Left lung (tissue), 10 donors: ENCODE results near the gene NID1. TPM values are rescaled to one million over a fixed set of nuclear protein-coding genes. Genes with fewer than 3 reads are reported as not detected.

Experiments used
- ATAC-seq: fragments of 200-7000 bp; cut with Tn5 transposase; one replicate; pipeline ENCODE4 v1.9.1; 2020; ENCODE audit warnings: moderate library complexity
- DNase-seq, 4 donors: peaks; one replicate each; pipeline ENCODE4 v3.0.0-alpha.2; 2013 to 2020
- H3K27ac ChIP-seq, 2 donors: fragments of 200-600 bp; sonication (generic) in 1 of 2; one replicate each; pipeline versions ENCODE4 v1.5.0 to v1.8.0; 2020 to 2021
- H3K27me3 ChIP-seq, 2 donors: fragments of 200-600 bp; sonication (generic) in 1 of 2; one replicate each; pipeline versions ENCODE4 v1.5.0 to v1.8.0; 2020 to 2021
- H3K36me3 ChIP-seq, 2 donors: fragments of 200-600 bp; sonication (generic) in 1 of 2; one replicate each; pipeline versions ENCODE4 v1.5.0 to v1.8.0; 2020 to 2021
- H3K4me1 ChIP-seq, 2 donors: fragments of 200-600 bp; one replicate each; pipeline ENCODE4 v1.8.0; 2021
- H3K4me3 ChIP-seq, 2 donors: fragments of 200-600 bp; sonication (generic) in 1 of 2; one replicate each; pipeline versions ENCODE4 v1.5.0 to v1.8.0; 2020 to 2021; ENCODE audit warnings: mild to moderate bottlenecking in 1 of 2
- H3K9me3 ChIP-seq, 2 donors: fragments of 200-600 bp; sonication (generic) in 1 of 2; one replicate each; pipeline versions ENCODE4 v1.5.0 to v1.8.0; 2020 to 2021
- CTCF ChIP-seq, 2 donors: fragments of 200-600 bp; sonication (generic) in 1 of 2; IDR thresholded peaks; one replicate each; pipeline versions ENCODE4 v1.5.0 to v1.8.0; 2021; ENCODE audit warnings: antibody characterized with exemption in 2 of 2
- intact Hi-C, 2 donors: fragments of 100-400 bp; cut with DNase I; formaldehyde crosslinking; loops; one replicate each; pipeline versions ENCODE4 v1.11.2 to v1.14.2; 2022
- polyA plus RNA-seq, 6 donors: library from polyadenylated mRNA; unstranded; fragments of 120-200 nt; gene quantifications; one replicate each; pipeline ENCODE4 v1.2.1, GENCODE V29; 2013; ENCODE audit not compliant: insufficient read length in 6 of 6
- total RNA-seq, 2 donors: library from RNA; stranded (reverse); fragmentation: NEBNext Ultra II Directional; extraction: Animal tissue kit (Norgen Biotek cat#: 25700); gene quantifications; one replicate each; pipeline ENCODE4 v1.2.1, GENCODE V29; 2021
- donor health status: DM: no; HTN: yes; CAD: no.
- donor health status: DM: no; HTN: no; CAD: no.

Gene NID1
- total and polyA plus RNA-seq, 8 donors, result 55.4 to 233 (median 218) TPM

GRCh38 chr1:236103646-236104218 lies 38.8 kb upstream of the NID1 start:
- H3K27ac ChIP-seq, result no peak overlapping the region
- no peaks in the 10 kb centered on the region for H3K9me3 ChIP-seq
- H3K36me3 ChIP-seq, result no peaks in the 10 kb centered on the region
- no peak overlapping the region for H3K4me3 ChIP-seq
- peaks cover 0 to 25% of the 10 kb centered on the region in 2 donors for H3K27me3 ChIP-seq
- intact Hi-C loops, result no loop called here
- ATAC-seq, result peak; percentile 78
- DNase-seq, result peak in 2 of 4 donors; percentile 66 to 72
- peak; percentile 83 to 87 for TF ChIP-seq CTCF (IDR thresholded peaks at IDR 0.05)
- H3K4me1 ChIP-seq, result no peaks in the 10 kb centered on the region

GRCh38 chr1:236103059-236103458 lies 38.2 kb upstream of the NID1 start:
- peaks cover 0 to 25% of the 10 kb centered on the region in 2 donors for H3K27me3 ChIP-seq
- no peaks in the 10 kb centered on the region for H3K36me3 ChIP-seq
- no peak for TF ChIP-seq CTCF (IDR thresholded peaks at IDR 0.05)
- H3K27ac ChIP-seq, result no peak overlapping the region
- no peaks in the 10 kb centered on the region for H3K9me3 ChIP-seq
- H3K4me3 ChIP-seq, result no peak overlapping the region
- no peaks in the 10 kb centered on the region for H3K4me1 ChIP-seq
- no peak for ATAC-seq
- intact Hi-C loops, result no loop called here
- no peak for DNase-seq

- H3K27ac ChIP-seq, result no peak overlapping the region
- no peaks in the 10 kb centered on the region for H3K36me3 ChIP-seq
- H3K4me1 ChIP-seq, result no peaks in the 10 kb centered on the region
- H3K9me3 ChIP-seq, result no peaks in the 10 kb centered on the region
- H3K4me3 ChIP-seq, result no peak overlapping the region
- DNase-seq (no peak), ATAC-seq (no peak)
- peaks cover 0 to 25% of the 10 kb centered on the region in 2 donors for H3K27me3 ChIP-seq
- intact Hi-C loops, result no loop called here
- TF ChIP-seq CTCF (IDR thresholded peaks at IDR 0.05), result no peak
Measured at GRCh38 chr1:236102611-236103010, 37.7 kb upstream of the NID1 start.

- TF ChIP-seq CTCF (IDR thresholded peaks at IDR 0.05), result no peak
- H3K27me3 ChIP-seq, result peaks cover 0 to 25% of the 10 kb centered on the region in 2 donors
- H3K4me3 ChIP-seq, result no peak overlapping the region
- H3K9me3 ChIP-seq, result peaks cover 0 to 1% of the 10 kb centered on the region in 2 donors
- no peak overlapping the region for H3K27ac ChIP-seq
- DNase-seq (no peak), ATAC-seq (no peak)
- no peaks in the 10 kb centered on the region for H3K36me3 ChIP-seq
- intact Hi-C loops, result no loop called here
- H3K4me1 ChIP-seq, result no peaks in the 10 kb centered on the region
Measured at GRCh38 chr1:236101233-236102200, 36.6 kb upstream of the NID1 start.

- H3K9me3 ChIP-seq, result peaks cover 0 to 8% of the 10 kb centered on the region in 2 donors
- no peaks in the 10 kb centered on the region for H3K36me3 ChIP-seq
- intact Hi-C loops, result no loop called here
- DNase-seq, result no peak
- H3K4me3 ChIP-seq, result no peak overlapping the region
- no peak overlapping the region for H3K27ac ChIP-seq
- peaks cover 0 to 25% of the 10 kb centered on the region in 2 donors for H3K27me3 ChIP-seq
- TF ChIP-seq CTCF (IDR thresholded peaks at IDR 0.05), result no peak
- H3K4me1 ChIP-seq, result no peaks in the 10 kb centered on the region
- ATAC-seq, result no peak
Measured at GRCh38 chr1:236100799-236101198, 35.9 kb upstream of the NID1 start.
